Thoracic aorta (tissue), 2 donors: Measurements from ENCODE around the gene DRC3. TPM values are rescaled to one million over a fixed set of nuclear protein-coding genes. Genes with fewer than 3 reads are reported as not detected.
A peak's percentile ranks its signal among the peaks of the same experiment; 100 is the strongest.

Experiments used
- ATAC-seq: fragments of 150-250 bp; one replicate; pipeline ENCODE4 v1.8.0; 2017; ENCODE audit warnings: low read depth; ENCODE audit not compliant: insufficient number of reproducible peaks, low FRiP score
- DNase-seq: peaks from one replicate; pipeline ENCODE4 v3.0.0-alpha.2; 2020; ENCODE audit warnings: low spot score
- H3K27ac ChIP-seq, 2 donors: fragments of 200-600 bp; sonication (generic); 1 replicate in 1 of 2; 2 replicates in 1 of 2; pipeline ENCODE4 v1.5.1; 2016; ENCODE audit warnings: mild to moderate bottlenecking in 2 of 2, moderate library complexity in 2 of 2
- H3K27me3 ChIP-seq: fragments of 200-600 bp; sonication (generic); replicated peaks from 2 replicates; pipeline ENCODE4 v1.6.0; 2016; ENCODE audit warnings: mild to moderate bottlenecking; ENCODE audit not compliant: insufficient read depth
- H3K36me3 ChIP-seq: fragments of 200-600 bp; sonication (generic); one replicate; pipeline ENCODE4 v1.5.1; 2016
- H3K4me1 ChIP-seq, 2 donors: fragments of 200-600 bp; sonication (generic); 1 replicate in 1 of 2; 2 replicates in 1 of 2; pipeline versions ENCODE4 v1.5.1 to v1.6.0; 2016; ENCODE audit warnings: low read depth in 2 of 2, mild to moderate bottlenecking in 1 of 2; ENCODE audit not compliant: control insufficient read depth in 1 of 2
- H3K4me3 ChIP-seq: fragments of 200-600 bp; sonication (generic); 2 replicates; pipeline ENCODE4 v1.5.1; 2016; ENCODE audit warnings: mild to moderate bottlenecking
- H3K9me3 ChIP-seq: fragments of 200-600 bp; sonication (generic); 2 replicates; pipeline ENCODE4 v1.5.1; 2016
- total RNA-seq, 2 donors: library from RNA; depleted of rRNA; stranded (reverse); fragments of >200 nt; gene quantifications; one replicate each; pipeline versions ENCODE4 v1.1.0 to v1.2.3, GENCODE V29; 2016
- TF ChIP-seq, protein P1 (sequence below): fragments of 200-600 bp; sonication (generic); IDR thresholded peaks from one replicate; pipeline ENCODE4 v1.5.1; 2019; ENCODE audit warnings: antibody characterized with exemption

The DRC3 gene
- total RNA-seq, 2 donors from 2014 or later = 0.27 to 2.3 TPM

DNA sequence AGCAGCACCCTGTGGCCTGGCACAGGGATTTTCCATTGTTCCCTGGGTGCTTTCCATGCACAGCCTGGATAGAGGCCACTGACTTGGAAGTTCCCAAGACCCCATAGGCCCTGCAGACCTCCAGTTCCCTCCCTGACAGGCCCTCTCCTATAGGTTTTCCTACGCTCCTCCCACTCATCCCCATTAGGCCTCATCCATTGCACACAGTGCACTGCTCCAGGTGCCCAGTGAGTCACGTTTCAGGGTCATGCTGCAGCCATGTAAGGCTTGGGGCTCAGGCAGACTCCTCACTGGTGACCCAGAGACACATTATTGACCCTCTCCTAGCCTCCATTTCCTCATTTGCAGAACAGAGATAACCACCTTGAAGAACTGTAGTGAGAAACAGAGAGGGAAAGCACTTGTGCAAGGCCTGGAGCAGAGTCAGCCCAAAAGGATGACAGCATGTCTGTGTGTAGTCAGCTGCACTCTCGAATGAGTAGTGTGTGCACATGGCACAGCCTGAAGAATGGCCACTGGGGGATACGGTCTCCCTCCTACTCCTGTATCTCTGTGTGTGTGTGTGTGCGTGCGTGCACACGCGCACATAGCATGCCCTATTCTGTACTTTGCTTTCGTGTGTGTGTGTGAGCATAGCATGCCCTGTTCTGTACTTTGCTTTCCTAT is 26.8 kb downstream of the DRC3 start:
- H3K36me3 ChIP-seq = no peaks in the 10 kb centered on the region
- TF ChIP-seq, protein P1, sequence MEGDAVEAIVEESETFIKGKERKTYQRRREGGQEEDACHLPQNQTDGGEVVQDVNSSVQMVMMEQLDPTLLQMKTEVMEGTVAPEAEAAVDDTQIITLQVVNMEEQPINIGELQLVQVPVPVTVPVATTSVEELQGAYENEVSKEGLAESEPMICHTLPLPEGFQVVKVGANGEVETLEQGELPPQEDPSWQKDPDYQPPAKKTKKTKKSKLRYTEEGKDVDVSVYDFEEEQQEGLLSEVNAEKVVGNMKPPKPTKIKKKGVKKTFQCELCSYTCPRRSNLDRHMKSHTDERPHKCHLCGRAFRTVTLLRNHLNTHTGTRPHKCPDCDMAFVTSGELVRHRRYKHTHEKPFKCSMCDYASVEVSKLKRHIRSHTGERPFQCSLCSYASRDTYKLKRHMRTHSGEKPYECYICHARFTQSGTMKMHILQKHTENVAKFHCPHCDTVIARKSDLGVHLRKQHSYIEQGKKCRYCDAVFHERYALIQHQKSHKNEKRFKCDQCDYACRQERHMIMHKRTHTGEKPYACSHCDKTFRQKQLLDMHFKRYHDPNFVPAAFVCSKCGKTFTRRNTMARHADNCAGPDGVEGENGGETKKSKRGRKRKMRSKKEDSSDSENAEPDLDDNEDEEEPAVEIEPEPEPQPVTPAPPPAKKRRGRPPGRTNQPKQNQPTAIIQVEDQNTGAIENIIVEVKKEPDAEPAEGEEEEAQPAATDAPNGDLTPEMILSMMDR = no peak
- DNase-seq = no peak
- H3K27me3 ChIP-seq = no peaks in the 10 kb centered on the region
- no peaks in the 10 kb centered on the region for H3K4me1 ChIP-seq
- H3K27ac ChIP-seq = no peak overlapping the region
- ATAC-seq = no peak
- no peak overlapping the region for H3K4me3 ChIP-seq
- H3K9me3 ChIP-seq = no peaks in the 10 kb centered on the region

DNA sequence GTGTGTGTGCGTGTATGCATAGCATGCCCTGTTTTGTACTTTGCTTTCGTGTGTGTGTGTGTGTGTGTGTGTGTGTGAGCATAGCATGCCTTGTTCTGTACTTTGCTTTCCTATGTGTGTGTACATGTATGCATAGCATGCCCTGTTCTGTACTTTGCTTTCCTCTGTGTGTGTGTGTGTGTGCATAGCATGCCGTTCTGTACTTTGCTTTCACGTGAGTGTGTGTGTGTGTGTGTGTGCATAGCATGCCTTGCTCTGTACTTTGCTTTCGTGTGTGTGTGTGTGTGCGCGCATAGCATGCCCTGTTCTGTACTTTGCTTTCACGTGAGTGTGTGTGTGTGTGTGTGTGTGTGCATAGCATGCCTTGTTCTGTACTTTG is 27.4 kb downstream of the DRC3 start:
- H3K27ac ChIP-seq = no peak overlapping the region
- no peaks in the 10 kb centered on the region for H3K36me3 ChIP-seq
- H3K27me3 ChIP-seq = no peaks in the 10 kb centered on the region
- ATAC-seq (no peak), DNase-seq (no peak)
- H3K4me3 ChIP-seq = no peak overlapping the region
- TF ChIP-seq, protein P1 = no peak
- H3K4me1 ChIP-seq = no peaks in the 10 kb centered on the region
- no peaks in the 10 kb centered on the region for H3K9me3 ChIP-seq

DNA sequence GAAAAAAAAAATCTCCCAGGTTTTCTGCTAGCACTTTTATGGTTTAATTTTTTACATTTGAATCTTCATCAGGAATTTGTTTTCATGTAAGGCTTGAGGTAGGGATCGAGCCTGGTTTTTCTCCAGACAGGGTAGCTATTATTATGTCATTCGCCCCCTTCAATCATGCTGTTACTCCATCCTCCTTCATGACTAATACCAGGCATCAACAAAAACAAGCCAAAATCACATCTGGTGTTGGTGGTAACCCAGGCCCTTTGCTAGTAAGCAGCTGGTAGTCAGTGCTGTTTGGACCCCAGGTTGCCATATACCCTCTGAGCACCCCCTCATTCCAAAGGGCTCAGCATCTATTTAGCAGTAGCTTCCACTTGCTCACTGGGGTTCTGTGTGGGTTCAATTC is 29.5 kb downstream of the DRC3 start:
- no peaks in the 10 kb centered on the region for H3K27me3 ChIP-seq
- TF ChIP-seq, protein P1 = no peak
- no peaks in the 10 kb centered on the region for H3K9me3 ChIP-seq
- no peaks in the 10 kb centered on the region for H3K4me1 ChIP-seq
- DNase-seq (no peak), ATAC-seq (no peak)
- H3K36me3 ChIP-seq = no peaks in the 10 kb centered on the region
- H3K4me3 ChIP-seq = no peak overlapping the region
- H3K27ac ChIP-seq = no peak overlapping the region

DNA sequence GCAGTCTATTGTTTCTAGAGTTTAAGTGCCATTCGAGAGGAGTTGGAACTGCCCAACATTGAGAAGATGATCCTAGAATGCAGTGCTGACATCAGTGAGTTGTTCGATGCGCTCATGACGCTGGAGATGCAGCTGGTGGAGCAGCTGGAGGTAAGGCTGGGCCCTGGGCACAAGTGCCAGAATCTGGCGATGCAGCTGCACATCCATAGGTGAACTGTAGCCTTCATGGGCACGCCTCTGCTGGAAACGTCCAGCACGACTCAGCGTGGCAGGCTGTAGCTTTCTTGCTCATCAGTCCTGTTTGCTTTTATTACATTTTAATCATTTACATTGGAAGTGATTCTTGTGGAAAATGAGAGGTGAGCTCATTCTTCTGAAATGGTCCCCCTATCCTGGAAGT is 31.7 kb downstream of the DRC3 start:
- Histone ChIP-seq H3K4me3 (no peak overlapping the region), H3K27me3 (no peaks in the 10 kb centered on the region), H3K9me3 (no peaks in the 10 kb centered on the region), H3K27ac (no peak overlapping the region), H3K4me1 (no peaks in the 10 kb centered on the region), H3K36me3 (no peaks in the 10 kb centered on the region)
- DNase-seq = no peak
- no peak for ATAC-seq
- TF ChIP-seq, protein P1 = no peak

DNA sequence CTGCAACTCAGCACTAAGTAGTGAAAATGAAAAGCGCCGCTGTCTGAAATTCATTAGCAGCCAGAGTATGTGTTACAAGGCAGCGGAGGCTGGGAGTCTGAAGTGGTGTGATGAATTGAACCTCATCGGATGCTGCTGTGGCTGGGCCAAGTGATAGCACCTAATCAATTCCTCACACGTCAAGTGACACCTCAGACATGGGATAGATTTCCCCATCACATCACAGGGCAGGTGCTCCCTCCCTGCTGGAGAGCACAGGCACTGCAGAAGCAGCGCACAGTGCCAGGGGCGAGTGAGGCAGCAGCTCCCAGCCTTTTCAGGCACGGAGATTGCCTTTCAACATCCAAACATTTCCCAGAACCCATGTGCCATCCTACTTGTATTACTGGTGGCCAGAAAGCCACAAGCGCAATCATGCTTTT is 32.2 kb downstream of the DRC3 start:
- H3K4me3 ChIP-seq = no peak overlapping the region
- H3K27ac ChIP-seq = no peak overlapping the region
- no peaks in the 10 kb centered on the region for H3K36me3 ChIP-seq
- TF ChIP-seq, protein P1 = peak; percentile 8
- H3K4me1 ChIP-seq = no peaks in the 10 kb centered on the region
- no peaks in the 10 kb centered on the region for H3K27me3 ChIP-seq
- no peaks in the 10 kb centered on the region for H3K9me3 ChIP-seq
- ATAC-seq = no peak
- no peak for DNase-seq
